ENCODE data around the gene COL20A1. TPM values are rescaled to one million over a fixed set of nuclear protein-coding genes. Genes with fewer than 3 reads are reported as not detected.

The COL20A1 gene
- total and polyA plus RNA-seq, 2 donors: 0.05 to 0.30 TPM

- no peak for DNase-seq (ENCODE audit: low read depth in 6 of 9, low spot score in 9 of 9)
- 56% methylated on average over 21 of the region's 21 CpGs for WGBS
- H3K27me3 ChIP-seq (ENCODE audit: control insufficient read depth in 2 of 2, insufficient read depth in 1 of 2, low read length in 1 of 2): peaks cover 0 to 24% of the 10 kb centered on the region in 2 donors
Observed at GRCh38 chr20:63370618-63371187, 77.7 kb downstream of the COL20A1 start.

GRCh38 chr20:63371291-63371865, 78.4 kb downstream of the COL20A1 start:
- peaks cover 0 to 27% of the 10 kb centered on the region in 2 donors for H3K27me3 ChIP-seq (ENCODE audit: control insufficient read depth in 2 of 2, insufficient read depth in 1 of 2, low read length in 1 of 2)

More at GRCh38 chr20:63370618-63371187, 77.7 kb downstream of the COL20A1 start:
- Histone ChIP-seq H3K9me3 (ENCODE audit: control insufficient read depth in 2 of 2, insufficient read depth in 1 of 2, low read length in 1 of 2) (no peaks in the 10 kb centered on the region), H3K36me3 (ENCODE audit: control insufficient read depth in 2 of 2, insufficient read depth in 2 of 2, low read length in 1 of 2) (no peaks in the 10 kb centered on the region), H3K27ac (ENCODE audit: low read depth in 1 of 2, low read length in 1 of 2) (no peak overlapping the region), H3K4me3 (ENCODE audit: low read length in 2 of 2) (no peak overlapping the region), H3K4me1 (ENCODE audit: control insufficient read depth in 2 of 2, insufficient read depth in 2 of 2, low read length in 2 of 2) (no peaks in the 10 kb centered on the region)

GRCh38 chr20:63372971-63373885, 80.2 kb downstream of the COL20A1 start:
- Histone ChIP-seq H3K4me1 (ENCODE audit: control insufficient read depth in 2 of 2, insufficient read depth in 2 of 2, low read length in 2 of 2) (no peaks in the 10 kb centered on the region), H3K36me3 (ENCODE audit: control insufficient read depth in 2 of 2, insufficient read depth in 2 of 2, low read length in 1 of 2) (no peaks in the 10 kb centered on the region), H3K9me3 (ENCODE audit: control insufficient read depth in 2 of 2, insufficient read depth in 1 of 2, low read length in 1 of 2) (no peaks in the 10 kb centered on the region), H3K4me3 (ENCODE audit: low read length in 2 of 2) (no peak overlapping the region), H3K27ac (ENCODE audit: low read depth in 1 of 2, low read length in 1 of 2) (no peak overlapping the region), H3K27me3 (ENCODE audit: control insufficient read depth in 2 of 2, insufficient read depth in 1 of 2, low read length in 1 of 2) (peaks cover 2 to 42% of the 10 kb centered on the region in 2 donors)
- 80% methylated on average over 34 of the region's 34 CpGs for WGBS
- no peak for DNase-seq (ENCODE audit: low read depth in 6 of 9, low spot score in 9 of 9)

More at GRCh38 chr20:63371291-63371865, 78.4 kb downstream of the COL20A1 start:
- no peak for DNase-seq (ENCODE audit: low read depth in 6 of 9, low spot score in 9 of 9)
- Histone ChIP-seq H3K36me3 (ENCODE audit: control insufficient read depth in 2 of 2, insufficient read depth in 2 of 2, low read length in 1 of 2) (no peaks in the 10 kb centered on the region), H3K9me3 (ENCODE audit: control insufficient read depth in 2 of 2, insufficient read depth in 1 of 2, low read length in 1 of 2) (no peaks in the 10 kb centered on the region), H3K4me1 (ENCODE audit: control insufficient read depth in 2 of 2, insufficient read depth in 2 of 2, low read length in 2 of 2) (no peaks in the 10 kb centered on the region), H3K4me3 (ENCODE audit: low read length in 2 of 2) (no peak overlapping the region), H3K27ac (ENCODE audit: low read depth in 1 of 2, low read length in 1 of 2) (no peak overlapping the region)
- WGBS: 85% methylated on average over 28 of the region's 28 CpGs

GRCh38 chr20:63373996-63374395, 81.0 kb downstream of the COL20A1 start:
- peaks cover 2 to 48% of the 10 kb centered on the region in 2 donors for H3K27me3 ChIP-seq (ENCODE audit: control insufficient read depth in 2 of 2, insufficient read depth in 1 of 2, low read length in 1 of 2)
- WGBS: 85% methylated on average over 19 of the region's 19 CpGs

GRCh38 chr20:63374504-63374903, 81.5 kb downstream of the COL20A1 start:
- no peaks in the 10 kb centered on the region for H3K36me3 ChIP-seq (ENCODE audit: control insufficient read depth in 2 of 2, insufficient read depth in 2 of 2, low read length in 1 of 2)
- peaks cover 0 to 2% of the 10 kb centered on the region in 2 donors for H3K9me3 ChIP-seq (ENCODE audit: control insufficient read depth in 2 of 2, insufficient read depth in 1 of 2, low read length in 1 of 2)
- WGBS: 77% methylated on average over 12 of the region's 12 CpGs
- H3K27ac ChIP-seq (ENCODE audit: low read depth in 1 of 2, low read length in 1 of 2): no peak overlapping the region
- no peak for DNase-seq (ENCODE audit: low read depth in 6 of 9, low spot score in 9 of 9)
- H3K27me3 ChIP-seq (ENCODE audit: control insufficient read depth in 2 of 2, insufficient read depth in 1 of 2, low read length in 1 of 2): peaks cover 2 to 52% of the 10 kb centered on the region in 2 donors
- no peak overlapping the region for H3K4me3 ChIP-seq (ENCODE audit: low read length in 2 of 2)
- H3K4me1 ChIP-seq (ENCODE audit: control insufficient read depth in 2 of 2, insufficient read depth in 2 of 2, low read length in 2 of 2): no peaks in the 10 kb centered on the region

More at GRCh38 chr20:63373996-63374395, 81.0 kb downstream of the COL20A1 start:
- no peak overlapping the region for H3K4me3 ChIP-seq (ENCODE audit: low read length in 2 of 2)
- H3K27ac ChIP-seq (ENCODE audit: low read depth in 1 of 2, low read length in 1 of 2): no peak overlapping the region
- DNase-seq (ENCODE audit: low read depth in 6 of 9, low spot score in 9 of 9): no peak
- H3K36me3 ChIP-seq (ENCODE audit: control insufficient read depth in 2 of 2, insufficient read depth in 2 of 2, low read length in 1 of 2): no peaks in the 10 kb centered on the region
- H3K9me3 ChIP-seq (ENCODE audit: control insufficient read depth in 2 of 2, insufficient read depth in 1 of 2, low read length in 1 of 2): no peaks in the 10 kb centered on the region
- H3K4me1 ChIP-seq (ENCODE audit: control insufficient read depth in 2 of 2, insufficient read depth in 2 of 2, low read length in 2 of 2): no peaks in the 10 kb centered on the region

GRCh38 chr20:63375438-63375837, 82.5 kb downstream of the COL20A1 start:
- peaks cover 2 to 51% of the 10 kb centered on the region in 2 donors for H3K27me3 ChIP-seq (ENCODE audit: control insufficient read depth in 2 of 2, insufficient read depth in 1 of 2, low read length in 1 of 2)
- 87% methylated on average over 3 of the region's 3 CpGs for WGBS

GRCh38 chr20:63376283-63377250, 83.6 kb downstream of the COL20A1 start:
- H3K36me3 ChIP-seq (ENCODE audit: control insufficient read depth in 2 of 2, insufficient read depth in 2 of 2, low read length in 1 of 2): no peaks in the 10 kb centered on the region
- H3K27me3 ChIP-seq (ENCODE audit: control insufficient read depth in 2 of 2, insufficient read depth in 1 of 2, low read length in 1 of 2): peaks cover 2 to 47% of the 10 kb centered on the region in 2 donors
- 66% methylated on average over 31 of the region's 31 CpGs for WGBS
- H3K4me1 ChIP-seq (ENCODE audit: control insufficient read depth in 2 of 2, insufficient read depth in 2 of 2, low read length in 2 of 2): no peaks in the 10 kb centered on the region
- no peak overlapping the region for H3K4me3 ChIP-seq (ENCODE audit: low read length in 2 of 2)
- H3K27ac ChIP-seq (ENCODE audit: low read depth in 1 of 2, low read length in 1 of 2): no peak overlapping the region
- DNase-seq (ENCODE audit: low read depth in 6 of 9, low spot score in 9 of 9): no peak
- peaks cover 0 to 8% of the 10 kb centered on the region in 2 donors for H3K9me3 ChIP-seq (ENCODE audit: control insufficient read depth in 2 of 2, insufficient read depth in 1 of 2, low read length in 1 of 2)

More at GRCh38 chr20:63375438-63375837, 82.5 kb downstream of the COL20A1 start:
- no peak overlapping the region for H3K4me3 ChIP-seq (ENCODE audit: low read length in 2 of 2)
- no peaks in the 10 kb centered on the region for H3K36me3 ChIP-seq (ENCODE audit: control insufficient read depth in 2 of 2, insufficient read depth in 2 of 2, low read length in 1 of 2)
- peaks cover 0 to 8% of the 10 kb centered on the region in 2 donors for H3K9me3 ChIP-seq (ENCODE audit: control insufficient read depth in 2 of 2, insufficient read depth in 1 of 2, low read length in 1 of 2)
- no peak for DNase-seq (ENCODE audit: low read depth in 6 of 9, low spot score in 9 of 9)
- H3K27ac ChIP-seq (ENCODE audit: low read depth in 1 of 2, low read length in 1 of 2): no peak overlapping the region
- no peaks in the 10 kb centered on the region for H3K4me1 ChIP-seq (ENCODE audit: control insufficient read depth in 2 of 2, insufficient read depth in 2 of 2, low read length in 2 of 2)

GRCh38 chr20:63377256-63377941, 84.4 kb downstream of the COL20A1 start:
- H3K4me1 ChIP-seq (ENCODE audit: control insufficient read depth in 2 of 2, insufficient read depth in 2 of 2, low read length in 2 of 2): no peaks in the 10 kb centered on the region
- no peaks in the 10 kb centered on the region for H3K36me3 ChIP-seq (ENCODE audit: control insufficient read depth in 2 of 2, insufficient read depth in 2 of 2, low read length in 1 of 2)
- peaks cover 0 to 8% of the 10 kb centered on the region in 2 donors for H3K9me3 ChIP-seq (ENCODE audit: control insufficient read depth in 2 of 2, insufficient read depth in 1 of 2, low read length in 1 of 2)
- no peak overlapping the region for H3K27ac ChIP-seq (ENCODE audit: low read depth in 1 of 2, low read length in 1 of 2)
- H3K4me3 ChIP-seq (ENCODE audit: low read length in 2 of 2): no peak overlapping the region
- no peak for DNase-seq (ENCODE audit: low read depth in 6 of 9, low spot score in 9 of 9)
- WGBS: 11% methylated on average over 32 of the region's 32 CpGs
- H3K27me3 ChIP-seq (ENCODE audit: control insufficient read depth in 2 of 2, insufficient read depth in 1 of 2, low read length in 1 of 2): peaks cover 2 to 49% of the 10 kb centered on the region in 2 donors
